ENCODE measurements around the gene SLC7A11. TPM values are rescaled to one million over a fixed set of nuclear protein-coding genes. Genes with fewer than 3 reads are reported as not detected.
A peak's percentile ranks its signal among the peaks of the same experiment; 100 is the strongest.
"Not testable (repeated sequence)": the region's sequence is repeated elsewhere in the genome, so short reads cannot be mapped to it uniquely, and the experiment has no call there.

Gene SLC7A11
- total RNA-seq, 1 donor from 2014 or later = 0.19 TPM

DNA sequence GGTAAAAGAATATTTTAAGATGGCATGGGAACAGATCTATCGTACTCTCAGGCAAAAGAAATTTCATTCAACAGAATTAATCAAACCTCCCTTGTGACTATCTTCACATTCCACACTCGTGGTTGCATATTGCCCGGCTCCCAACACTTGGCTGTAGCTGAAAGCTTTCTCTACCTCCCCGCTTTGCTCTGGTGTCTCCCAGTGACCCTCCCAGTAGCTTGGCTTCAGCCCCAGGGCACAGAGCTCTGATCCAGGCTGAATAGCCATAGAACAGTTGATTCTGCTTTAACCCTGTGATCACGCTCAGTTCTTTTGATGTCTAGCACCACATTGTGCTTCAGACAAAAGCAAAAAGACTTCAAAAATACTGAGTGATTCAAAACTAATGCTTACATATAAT is 24.6 kb downstream of the SLC7A11 start:
- DNase-seq (ENCODE audit: low spot score) = peak; percentile 46
- intact Hi-C loops (cut with DNase I) = no loop called here

DNA sequence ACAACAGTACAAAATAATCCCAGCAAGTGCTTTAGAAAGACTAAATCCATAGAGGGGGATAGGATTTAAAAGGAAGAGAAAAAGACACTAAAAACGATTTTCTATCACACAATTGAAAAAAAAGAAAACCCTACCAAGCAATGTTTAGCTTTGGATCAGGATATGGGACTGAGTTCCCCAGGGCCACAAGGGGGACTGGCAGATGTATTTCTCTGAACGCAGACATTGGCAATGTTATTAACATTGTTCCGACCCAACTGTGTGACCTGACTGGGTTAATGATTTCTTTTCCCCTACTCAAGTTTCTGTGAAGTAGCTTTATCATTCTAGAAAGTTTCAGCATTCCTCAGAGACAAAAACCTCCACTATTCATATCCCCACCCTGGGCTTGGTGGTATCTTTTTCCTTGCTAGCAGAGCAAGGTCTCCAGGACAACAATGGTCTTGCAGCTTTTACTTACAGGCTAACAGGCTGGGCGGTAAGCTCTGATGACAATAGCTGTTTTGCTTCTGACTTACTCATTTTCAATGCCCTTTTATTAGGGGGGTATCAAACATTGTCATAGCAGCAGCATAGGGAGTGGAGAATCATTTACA is 25.8 kb downstream of the SLC7A11 start:
- intact Hi-C loops (cut with DNase I) = no loop called here
- DNase-seq (ENCODE audit: low spot score) = no peak

DNA sequence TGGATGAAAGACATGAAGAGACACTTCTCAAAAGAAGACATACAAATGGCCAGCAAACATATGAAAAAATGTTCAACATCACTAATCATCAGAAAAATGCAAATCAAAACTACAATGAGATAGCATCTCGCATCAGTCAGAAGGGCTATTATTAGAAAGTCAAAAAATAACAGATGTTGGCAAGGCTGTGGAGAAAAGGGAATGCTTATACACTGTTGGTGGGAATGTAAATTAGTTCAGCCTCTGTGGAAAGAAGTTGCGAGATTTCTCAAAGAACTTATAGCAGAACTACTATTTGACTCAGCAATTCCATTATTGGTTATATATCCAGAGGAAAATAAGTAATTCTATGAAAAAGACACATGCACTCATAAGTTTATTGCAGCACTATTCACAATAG is 31.6 kb downstream of the SLC7A11 start:
- intact Hi-C loops (cut with DNase I); DNase-seq (ENCODE audit: low spot score): not testable (repeated sequence)

DNA sequence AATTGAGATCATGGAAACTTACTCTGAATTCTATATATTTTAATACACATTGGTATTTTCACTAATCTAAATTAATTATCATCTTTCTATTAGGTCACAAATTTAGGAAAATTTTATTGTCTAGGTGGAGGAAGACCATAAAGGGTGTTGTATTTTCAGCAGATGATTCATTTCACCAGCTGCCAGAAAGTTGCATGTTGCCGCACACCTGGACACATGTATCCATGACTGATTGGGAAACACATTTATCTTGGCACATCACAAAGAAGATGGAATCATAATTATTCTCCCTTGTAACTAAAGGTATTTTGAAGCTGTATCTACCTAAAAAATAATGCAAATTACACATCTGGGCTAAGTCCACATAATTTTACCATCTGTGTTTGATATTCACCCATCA is 33.1 kb downstream of the SLC7A11 start:
- intact Hi-C loops (cut with DNase I) = no loop called here
- no peak for DNase-seq (ENCODE audit: low spot score)

DNA sequence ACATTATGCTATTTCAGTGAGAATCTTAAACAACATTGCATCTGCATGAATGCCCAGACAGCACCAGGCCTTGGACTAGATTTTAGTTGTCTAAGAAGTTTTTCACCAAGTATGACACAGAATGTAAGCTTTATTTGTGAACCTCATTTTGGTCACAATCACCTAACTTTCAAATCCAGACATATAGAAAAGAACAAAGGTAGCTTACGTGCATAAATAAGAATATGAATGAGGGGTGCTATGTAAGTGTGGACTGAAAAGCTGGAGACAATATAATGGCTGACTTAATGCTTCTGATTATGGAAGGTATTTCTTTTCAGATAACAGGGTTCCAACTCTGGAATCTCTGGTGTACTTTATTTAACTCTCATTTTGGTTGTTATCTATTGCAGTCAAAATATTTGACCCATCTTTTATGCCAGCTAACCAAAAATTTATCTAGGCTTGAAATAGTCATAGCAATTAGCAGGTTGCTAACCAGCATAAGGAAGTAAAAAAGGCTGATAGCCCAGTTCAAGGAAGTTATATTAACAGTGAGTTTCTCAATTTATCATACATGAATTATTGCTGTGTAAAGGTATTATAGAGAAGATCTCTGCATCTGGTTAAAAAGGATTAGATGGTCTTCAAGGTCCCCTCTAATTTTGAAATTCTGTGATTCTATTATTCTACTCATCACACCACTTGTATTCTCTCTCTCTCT is 36.5 kb downstream of the SLC7A11 start:
- intact Hi-C loops (cut with DNase I) = no loop called here
- DNase-seq (ENCODE audit: low spot score) = no peak

DNA sequence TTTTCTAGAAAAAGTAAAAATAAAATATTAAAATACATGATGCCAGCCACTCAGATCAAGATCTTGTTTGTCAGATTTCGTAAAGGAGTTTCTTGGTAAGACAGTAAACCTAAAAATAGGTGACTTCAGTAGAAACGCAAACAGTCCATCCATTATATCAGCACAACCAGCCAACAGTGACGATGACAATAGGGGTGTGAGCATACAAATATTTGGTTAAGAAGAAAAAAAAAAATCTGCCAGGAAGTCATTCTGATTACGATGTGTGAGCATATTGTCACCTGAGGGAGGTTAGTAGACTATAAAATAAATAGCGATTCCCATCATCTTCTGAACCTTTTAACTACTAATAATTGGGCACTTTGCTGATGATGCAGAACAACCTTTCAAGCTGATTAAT is 37.6 kb downstream of the SLC7A11 start:
- no peak for DNase-seq (ENCODE audit: low spot score)
- intact Hi-C loops (cut with DNase I) = no loop called here

DNA sequence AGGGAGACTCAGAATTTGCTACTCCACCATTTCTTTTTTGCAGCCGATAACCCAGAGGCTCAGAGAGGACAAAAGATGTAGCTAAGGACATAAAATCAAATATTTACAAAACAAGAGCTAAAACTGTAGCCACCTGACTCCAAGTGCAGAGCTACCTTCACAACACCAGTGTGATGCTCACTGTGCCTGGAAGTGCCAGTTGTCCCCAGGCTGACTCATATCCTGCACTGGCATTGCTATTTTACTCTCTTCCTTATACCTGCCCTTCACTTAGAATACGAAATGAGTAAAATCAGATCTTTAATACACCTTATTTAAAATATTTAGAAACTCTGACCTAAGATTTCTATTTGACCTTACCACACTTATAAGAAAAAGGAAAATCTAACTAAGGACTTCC is 39.5 kb downstream of the SLC7A11 start:
- intact Hi-C loops (cut with DNase I) = no loop called here
- no peak for DNase-seq (ENCODE audit: low spot score)

DNA sequence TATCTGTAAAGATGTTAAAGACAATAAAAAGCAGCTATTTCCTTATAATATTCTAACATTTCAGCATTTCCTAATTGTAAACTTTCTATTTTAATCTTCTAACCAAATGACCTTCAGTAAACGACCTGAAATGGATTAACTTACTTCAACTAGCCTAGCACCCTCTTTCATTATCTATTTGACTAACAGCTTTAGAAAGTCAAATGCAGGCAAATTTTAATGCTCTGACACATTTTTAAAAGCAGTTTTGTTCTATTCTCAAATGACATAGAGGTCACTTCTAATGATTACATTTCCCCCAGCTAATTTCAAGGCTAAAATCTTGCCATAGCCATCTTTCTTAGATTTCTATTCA is 41.9 kb downstream of the SLC7A11 start:
- intact Hi-C loops (cut with DNase I) = no loop called here
- DNase-seq (ENCODE audit: low spot score) = no peak

DNA sequence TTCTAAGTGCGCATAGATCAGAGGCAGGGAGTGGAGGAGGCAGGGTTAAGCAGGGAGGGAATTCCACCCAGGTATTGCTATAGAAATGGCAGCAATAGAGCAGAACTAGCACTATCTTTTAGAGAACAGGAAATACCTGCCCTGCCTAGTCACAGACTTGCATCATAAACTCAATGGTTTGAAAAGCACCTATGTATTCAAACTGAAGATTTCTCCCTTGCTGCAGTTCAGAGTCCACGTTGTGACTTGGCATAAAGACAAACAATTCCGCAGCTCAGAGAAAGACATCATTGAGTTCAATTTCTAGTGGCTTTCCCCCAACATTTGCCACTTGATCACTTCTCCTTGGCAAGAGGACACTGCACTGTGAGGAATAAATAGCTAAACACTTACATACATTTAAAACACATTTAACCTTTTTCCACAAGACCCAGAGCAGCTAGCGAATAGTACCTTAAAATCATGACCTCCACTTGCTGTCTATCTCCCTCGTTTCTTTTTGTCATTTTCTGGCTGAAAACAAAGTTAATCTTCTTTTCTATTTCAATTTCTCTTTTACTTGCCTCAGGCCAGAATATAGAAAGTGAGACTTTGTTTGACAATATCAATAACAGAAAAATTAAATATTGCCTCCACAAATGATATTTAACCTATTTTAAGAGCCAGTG is 42.4 kb downstream of the SLC7A11 start:
- DNase-seq (ENCODE audit: low spot score) = no peak
- intact Hi-C loops (cut with DNase I) = no loop called here

DNA sequence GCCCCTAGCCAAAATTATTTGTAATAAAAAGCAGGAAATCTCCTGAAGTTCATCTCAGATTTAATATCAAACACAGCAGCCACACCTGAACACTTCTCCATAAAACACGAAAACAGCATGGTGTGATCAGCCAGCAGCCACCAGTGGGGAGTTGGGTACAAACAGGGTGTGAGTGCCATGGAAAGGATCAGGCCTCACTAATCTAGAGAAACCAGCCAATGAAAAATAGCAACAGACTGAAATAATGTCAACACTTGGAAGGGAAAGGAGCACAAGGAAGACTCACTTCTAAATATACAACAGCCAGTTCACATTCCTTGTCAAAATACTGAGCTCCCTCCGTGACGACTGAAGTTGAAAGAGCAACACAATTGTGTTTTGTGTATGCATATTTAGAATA is 46.0 kb downstream of the SLC7A11 start:
- intact Hi-C loops (cut with DNase I) = no loop called here
- no peak for DNase-seq (ENCODE audit: low spot score)

DNA sequence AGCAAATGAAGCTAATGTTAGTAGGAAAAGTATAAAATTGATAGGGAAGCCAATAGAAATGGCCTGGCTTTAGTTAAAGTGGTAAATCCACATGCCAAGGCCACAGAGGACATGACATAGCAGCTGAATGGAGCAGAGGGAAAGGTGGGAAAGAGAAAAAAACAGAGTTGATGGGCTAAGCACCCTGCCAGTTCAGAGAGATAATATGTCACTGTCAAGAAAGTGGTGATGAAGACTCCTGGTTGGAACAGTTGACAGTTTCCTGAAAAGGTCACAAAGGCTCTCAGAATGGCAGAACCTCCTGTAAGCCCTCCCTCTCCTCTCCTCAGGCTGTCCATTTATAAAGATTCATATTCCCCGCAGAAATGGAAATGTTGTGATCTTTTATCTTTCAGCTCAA is 48.2 kb downstream of the SLC7A11 start:
- intact Hi-C loops (cut with DNase I) = no loop called here
- DNase-seq (ENCODE audit: low spot score) = no peak

DNA sequence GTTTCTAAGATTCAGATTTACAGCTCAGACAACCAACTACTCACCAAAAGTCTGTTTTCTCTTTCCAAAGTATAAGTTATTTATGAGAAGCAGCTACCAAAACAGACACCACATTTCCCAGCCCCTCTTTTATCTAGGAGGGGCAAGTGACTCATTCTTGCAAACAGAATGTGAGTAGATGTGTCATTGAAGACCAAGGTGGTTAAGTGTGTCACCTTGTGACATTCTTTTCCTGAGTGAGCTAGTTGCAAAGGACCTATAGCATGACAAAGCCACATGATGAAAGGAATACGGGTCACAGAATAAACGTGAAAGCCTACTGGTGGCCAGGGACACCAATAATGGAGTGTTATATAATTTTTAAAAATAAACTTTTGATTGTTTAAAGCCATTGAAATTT is 50.0 kb downstream of the SLC7A11 start:
- intact Hi-C loops (cut with DNase I) = no loop called here
- no peak for DNase-seq (ENCODE audit: low spot score)

DNA sequence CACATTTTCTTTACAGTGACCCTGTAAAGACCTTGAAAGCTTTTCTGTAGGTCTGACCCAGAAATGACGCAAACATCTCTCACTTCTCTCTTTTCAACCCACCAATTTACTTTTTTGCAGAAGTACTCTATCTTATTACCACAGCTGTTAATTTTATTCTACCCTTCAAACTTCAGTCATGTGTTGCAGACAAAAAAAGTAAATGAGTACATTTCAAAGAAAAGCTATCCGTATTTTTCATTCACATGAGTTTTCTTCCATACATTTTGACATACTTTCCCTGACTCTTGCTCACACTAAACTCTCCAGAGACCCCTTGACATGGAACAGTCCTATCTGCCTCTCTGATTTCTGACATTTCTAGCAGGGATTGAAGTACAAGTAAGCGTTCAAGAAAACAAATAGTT is 51.7 kb downstream of the SLC7A11 start:
- intact Hi-C loops (cut with DNase I) = no loop called here

DNA sequence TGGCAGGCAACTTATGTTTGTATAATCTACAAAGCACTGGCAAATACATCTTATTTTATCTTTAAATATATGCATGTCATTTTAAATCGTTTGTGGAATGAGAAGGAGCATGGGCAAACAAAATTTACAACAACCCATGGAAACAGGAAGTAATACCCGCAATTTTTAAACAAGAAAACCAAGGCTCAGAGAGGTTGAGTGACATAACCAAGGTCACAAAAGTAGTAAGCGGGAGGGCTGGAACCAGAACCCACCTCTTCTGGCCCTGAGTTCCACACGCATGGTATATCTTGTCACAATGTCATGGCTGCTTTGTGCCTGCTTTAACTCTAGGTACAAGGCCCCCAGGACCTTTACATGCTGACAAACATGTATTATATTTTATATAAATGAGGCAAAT is 52.9 kb downstream of the SLC7A11 start:
- intact Hi-C loops (cut with DNase I) = no loop called here
- no peak for DNase-seq (ENCODE audit: low spot score)

More for the DNA sequence above, 51.7 kb downstream of the SLC7A11 start:
- no peak for DNase-seq (ENCODE audit: low spot score)

DNA sequence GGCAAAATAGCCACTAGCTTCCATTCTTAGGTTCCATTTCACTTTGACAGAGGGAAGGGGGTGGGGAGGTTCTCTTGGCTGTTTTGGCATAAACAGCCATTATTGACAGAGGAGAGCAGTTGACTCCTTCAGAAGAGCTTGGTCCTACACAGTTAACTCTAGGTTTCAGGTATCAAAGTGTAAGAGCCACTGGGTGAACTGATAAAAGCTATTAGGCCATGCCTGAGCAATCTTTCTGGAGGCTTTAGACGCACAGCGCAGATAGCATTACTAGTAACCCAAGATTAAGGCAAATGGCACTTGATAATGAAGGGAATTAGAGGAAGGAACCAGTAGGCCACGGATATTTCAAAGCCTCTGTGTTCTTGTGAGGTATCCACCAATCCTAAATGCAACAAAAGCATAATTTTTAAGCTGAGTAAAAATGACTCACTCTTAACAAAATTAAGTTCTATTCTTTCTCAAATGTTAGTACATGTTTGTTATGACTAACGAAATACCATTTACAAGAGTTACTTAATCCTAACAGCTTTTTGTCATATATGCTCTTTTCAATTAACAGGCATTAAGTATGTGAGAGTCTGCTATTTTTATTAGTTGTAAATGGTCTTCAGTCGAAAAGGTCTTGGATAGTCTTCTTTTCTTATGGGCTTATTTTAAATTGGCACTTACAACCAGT is 53.6 kb downstream of the SLC7A11 start:
- no peak for DNase-seq (ENCODE audit: low spot score)
- intact Hi-C loops (cut with DNase I) = no loop called here

DNA sequence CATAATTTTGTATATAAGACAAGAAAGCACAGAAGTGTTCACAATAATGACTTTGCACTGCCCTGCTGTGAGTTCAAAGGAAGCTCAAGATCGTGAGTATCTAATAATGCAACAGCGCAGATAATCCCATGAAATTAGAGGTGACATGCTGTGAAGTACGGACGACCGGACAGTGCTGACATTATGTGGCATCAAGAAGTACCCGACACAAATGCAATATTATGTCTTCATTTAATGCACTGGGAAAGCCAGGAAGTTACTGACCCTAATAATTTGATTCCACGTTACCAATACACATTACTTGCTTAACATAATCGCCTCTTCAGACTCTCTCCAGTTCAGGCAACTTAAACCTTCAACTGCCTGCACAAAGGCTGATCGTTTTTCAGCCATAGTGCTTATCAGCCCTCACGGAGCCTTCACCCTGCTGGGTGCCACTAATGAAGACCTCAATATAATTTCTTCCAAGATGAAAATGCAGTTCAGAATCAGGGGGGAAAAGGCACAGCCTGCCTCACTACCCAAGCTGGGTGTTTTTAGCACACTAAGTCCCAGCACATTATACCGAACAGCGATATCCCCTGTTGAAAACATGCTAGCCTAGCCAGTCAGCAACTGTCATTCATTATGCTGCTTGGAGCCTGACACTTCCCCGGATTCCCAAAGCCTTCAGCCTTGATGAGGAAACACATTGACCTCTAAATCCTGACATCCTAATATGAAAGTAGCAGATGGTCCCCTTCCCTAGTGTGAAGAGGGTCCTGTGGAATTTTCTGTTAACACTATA is 56.1 kb downstream of the SLC7A11 start:
- intact Hi-C loops (cut with DNase I) = no loop called here
- DNase-seq (ENCODE audit: low spot score) = no peak

DNA sequence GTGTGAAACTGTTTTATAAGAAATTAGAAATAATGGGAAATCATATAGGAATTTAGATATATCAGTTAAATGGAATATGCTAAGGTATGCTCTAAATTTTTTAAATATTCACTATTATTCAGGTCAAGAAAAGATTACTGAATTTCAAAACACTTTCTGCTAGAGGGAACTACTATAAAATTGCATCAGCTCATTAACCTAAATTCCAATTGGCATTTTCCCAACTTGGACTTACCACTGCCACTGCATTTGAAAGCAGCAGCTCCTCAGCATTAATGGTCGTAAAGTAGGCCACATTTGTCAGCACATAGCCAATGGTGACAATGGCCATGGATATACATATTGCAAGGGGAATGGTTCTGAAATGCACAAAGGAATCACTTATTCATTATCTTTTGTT is 57.3 kb downstream of the SLC7A11 start:
- DNase-seq (ENCODE audit: low spot score) = no peak
- intact Hi-C loops (cut with DNase I) = loop anchor here (5.0 kb wide), 3 partner anchors 148 to 687 kb away; no protein-coding TSS in a partner anchor

DNA sequence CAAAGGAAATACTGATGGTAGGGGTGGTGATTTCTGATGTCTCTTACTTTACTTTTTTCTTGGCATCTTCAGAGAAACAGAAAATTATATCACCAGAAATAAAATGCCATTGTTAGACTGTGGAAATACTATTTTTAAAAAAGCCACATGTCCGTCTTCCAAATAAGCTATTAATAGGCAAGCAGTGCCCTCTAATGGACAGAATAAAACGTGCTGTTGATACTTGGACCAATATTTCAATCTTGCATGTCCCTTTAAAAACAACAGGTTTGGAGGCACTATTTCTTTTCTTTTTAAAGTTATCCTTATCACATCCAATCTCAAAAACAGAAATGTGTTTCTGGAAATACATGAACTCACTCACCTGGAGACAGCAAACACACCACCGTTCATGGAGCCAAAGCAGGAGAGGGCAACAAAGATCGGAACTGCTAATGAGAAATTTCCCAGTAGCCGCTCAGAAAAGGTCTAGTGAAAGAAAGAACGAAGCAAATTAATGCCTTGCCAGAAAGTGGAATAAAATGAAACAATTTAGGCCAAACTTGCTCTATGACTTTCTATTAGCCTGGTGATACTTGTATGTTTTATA is 59.2 kb downstream of the SLC7A11 start:
- intact Hi-C loops (cut with DNase I) = loop anchor here (5.0 kb wide), 3 partner anchors 146 to 689 kb away; no protein-coding TSS in a partner anchor
- no peak for DNase-seq (ENCODE audit: low spot score)

DNA sequence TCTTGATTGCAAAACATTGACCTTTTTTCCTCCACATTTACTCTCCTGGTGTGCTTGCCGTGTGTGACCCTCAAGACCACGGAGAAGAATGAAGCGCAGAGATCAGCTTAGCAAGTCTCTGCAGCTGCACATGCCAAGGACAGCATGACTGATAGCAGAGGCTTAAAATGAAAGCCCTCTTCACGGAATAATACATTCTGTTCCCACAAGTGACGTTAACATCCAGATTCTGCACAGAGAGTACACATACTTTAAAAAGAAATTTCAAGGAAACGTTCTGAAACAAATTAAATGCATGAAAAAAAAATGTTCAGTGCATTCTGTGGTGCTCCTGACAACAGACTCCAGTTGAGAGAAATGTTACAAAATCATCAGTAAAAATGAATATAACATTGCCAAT is 60.9 kb downstream of the SLC7A11 start:
- intact Hi-C loops (cut with DNase I) = loop anchor here (5.0 kb wide), 3 partner anchors 144 to 691 kb away; no protein-coding TSS in a partner anchor
- DNase-seq (ENCODE audit: low spot score) = no peak

Data from cardiac septum (tissue), 1 donor.